B cell (primary cell): Measurements from ENCODE around the gene ACTC1. TPM values are rescaled to one million over a fixed set of nuclear protein-coding genes. Genes with fewer than 3 reads are reported as not detected.

Source experiments
- ATAC-seq: fragments of 200-7000 bp; cut with Tn5 transposase; one replicate; pipeline ENCODE4 v1.10.0; 2021; ENCODE audit warnings: low read depth, mild to moderate bottlenecking, moderate number of reproducible peaks, moderate library complexity
- CTCF ChIA-PET: fragments of 350-600 bp; sonication (Branson Sonifier 250); formaldehyde crosslinking; loops from one replicate; lab custom pipeline; 2021; ENCODE audit warnings: antibody characterized with exemption, inconsistent platforms; lab: Charles Lee
- POLR2A ChIA-PET: fragments of 350-600 bp; sonication (Branson Sonifier 250); formaldehyde crosslinking; loops from one replicate; lab custom pipeline; 2021; ENCODE audit warnings: antibody characterized with exemption; lab: Charles Lee
- DNase-seq: peaks from one replicate; pipeline ENCODE4 v3.0.0; 2013
- H2AFZ ChIP-seq: 2 replicates; pipeline ENCODE4 v1.6.1; 2012; ENCODE audit warnings: mild to moderate bottlenecking, low read depth, low read length; ENCODE audit not compliant: insufficient read depth, poor library complexity, severe bottlenecking
- H3K27ac ChIP-seq, 2 donors: 1 replicate in 1 of 2; 2 replicates in 1 of 2; pipeline ENCODE4 v1.5.1; 2012 to 2013; ENCODE audit warnings: low read length in 2 of 2, mild to moderate bottlenecking in 2 of 2, moderate library complexity in 1 of 2
- H3K27me3 ChIP-seq, 4 experiments: fragments of 200-600 bp in 1 of 4; sonication (generic) in 1 of 4; replicated peaks in 1 of 4; 1 replicate in 2 of 4; 2 replicates in 2 of 4; pipeline versions ENCODE4 v1.6.1 to v1.7.0; 2013 to 2016; ENCODE audit warnings: low read length in 3 of 4, mild to moderate bottlenecking in 2 of 4, mixed read lengths in 1 of 4, moderate library complexity in 1 of 4; ENCODE audit not compliant: insufficient read depth in 4 of 4, control insufficient read depth in 3 of 4; ENCODE audit errors: control extremely low read depth in 1 of 4
- H3K36me3 ChIP-seq, 2 experiments: replicated peaks in 1 of 2; 1 replicate in 1 of 2; 2 replicates in 1 of 2; pipeline versions ENCODE4 v1.6.1 to v1.7.1; 2013; ENCODE audit warnings: low read length in 1 of 2; ENCODE audit not compliant: insufficient read depth in 2 of 2, control insufficient read depth in 1 of 2; ENCODE audit errors: control extremely low read depth in 1 of 2, extremely low read depth in 1 of 2
- H3K4me1 ChIP-seq, 2 donors: fragments of 200-600 bp in 1 of 2; sonication (generic) in 1 of 2; 1 replicate in 1 of 2; 2 replicates in 1 of 2; pipeline versions ENCODE4 v1.5.1 to v1.6.1; 2013 to 2017; ENCODE audit warnings: low read length in 2 of 2; ENCODE audit not compliant: control insufficient read depth in 2 of 2, insufficient read depth in 2 of 2
- H3K4me2 ChIP-seq: replicated peaks from 2 replicates; pipeline ENCODE3; 2012; ENCODE audit warnings: mild to moderate bottlenecking, low read depth, low read length; ENCODE audit not compliant: poor library complexity, severe bottlenecking
- H3K4me3 ChIP-seq, 5 experiments: fragments of 200-600 bp in 1 of 5; sonication (generic) in 1 of 5; 1 replicate in 3 of 5; 2 replicates in 2 of 5; pipeline versions ENCODE4 v1.5.1 to v1.7.0; 2011 to 2016; ENCODE audit warnings: low read length in 4 of 5, mild to moderate bottlenecking in 4 of 5, low read depth in 2 of 5, control low read depth in 1 of 5, moderate library complexity in 1 of 5; ENCODE audit not compliant: insufficient read depth in 1 of 5; ENCODE audit errors: control extremely low read depth in 1 of 5, extremely low read depth in 1 of 5
- H3K79me2 ChIP-seq: fragments of 200-600 bp; sonication (generic); one replicate; pipeline ENCODE4 v1.6.0; 2016; ENCODE audit warnings: low read length; ENCODE audit not compliant: control insufficient read depth, insufficient read depth
- H3K9ac ChIP-seq: fragments of 200-600 bp; sonication (generic); 2 replicates; pipeline ENCODE4 v1.6.1; 2017; ENCODE audit warnings: mild to moderate bottlenecking, low read length, moderate library complexity
- H3K9me3 ChIP-seq, 3 donors: one replicate each; pipeline versions ENCODE4 v1.6.1 to v1.7.1; 2013; ENCODE audit warnings: low read length in 2 of 3; ENCODE audit not compliant: control insufficient read depth in 2 of 3, insufficient read depth in 1 of 3; ENCODE audit errors: control extremely low read depth in 1 of 3
- H4K20me1 ChIP-seq: 2 replicates; pipeline ENCODE4 v1.6.0; 2012; ENCODE audit warnings: mild to moderate bottlenecking, low read length; ENCODE audit not compliant: insufficient read depth, control insufficient read depth, poor library complexity, severe bottlenecking
- H3K27ac Mint-ChIP-seq: one replicate; pipeline ENCODE4 v1.8.0; 2021; ENCODE audit warnings: mixed read lengths
- H3K27me3 Mint-ChIP-seq: one replicate; pipeline ENCODE4 v1.8.0; 2021; ENCODE audit warnings: mixed read lengths
- H3K4me1 Mint-ChIP-seq: one replicate; pipeline ENCODE4 v1.8.0; 2021; ENCODE audit warnings: mixed read lengths
- H3K4me3 Mint-ChIP-seq: one replicate; pipeline ENCODE4 v1.8.0; 2021; ENCODE audit warnings: mixed read lengths
- H3K9me3 Mint-ChIP-seq: one replicate; pipeline ENCODE4 v1.8.0; 2022; ENCODE audit warnings: mixed read lengths; ENCODE audit not compliant: insufficient read depth
- EZH2 ChIP-seq: IDR thresholded peaks from 2 replicates; pipeline ENCODE4 v1.6.1; 2012; ENCODE audit warnings: borderline replicate concordance, low read depth, mild to moderate bottlenecking, moderate library complexity, low read length; ENCODE audit not compliant: insufficient read depth, poor library complexity, severe bottlenecking
- WGBS: methylation state at CpG from one replicate; pipeline ENCODE4 v1.1.5; 2013; ENCODE audit warnings: missing lambda C conversion rate; ENCODE audit not compliant: insufficient coverage; 5-methylcytosine and 5-hydroxymethylcytosine counted together
- intact Hi-C: fragments of 100-400 bp; cut with micrococcal nuclease; formaldehyde crosslinking; loops from one replicate; pipeline ENCODE4 v1.10.0; 2022
- polyA minus RNA-seq: library from RNA; depleted of rRNA, polyadenylated mRNA; stranded (reverse); fragments of >200 nt; gene quantifications from 2 replicates; pipeline ENCODE4 v1.2.3, GENCODE V29; 2012
- polyA plus RNA-seq: library from polyadenylated mRNA; depleted of rRNA; stranded (reverse); fragments of >200 nt; gene quantifications from 2 replicates; pipeline ENCODE4 v1.2.3, GENCODE V29; 2012
- total RNA-seq, 2 donors: library from RNA; stranded (reverse); fragments of 120-200 nt in 1 of 2; gene quantifications; 1 replicate in 1 of 2; 2 replicates in 1 of 2; pipeline versions ENCODE4 v1.2.3 to v1.2.4, GENCODE V29; 2013 to 2022
- TF ChIP-seq, protein P1 (sequence below): fragments of 200-600 bp; IDR thresholded peaks from one replicate; pipeline ENCODE4 v1.8.0; 2022; ENCODE audit warnings: antibody characterized with exemption, mild to moderate bottlenecking

ACTC1 gene
- total RNA-seq (not detected in 2 replicates), polyA plus RNA-seq (not detected in 2 replicates), polyA minus RNA-seq (not detected in 2 replicates)
- total RNA-seq (2013), result 101 TPM

DNA sequence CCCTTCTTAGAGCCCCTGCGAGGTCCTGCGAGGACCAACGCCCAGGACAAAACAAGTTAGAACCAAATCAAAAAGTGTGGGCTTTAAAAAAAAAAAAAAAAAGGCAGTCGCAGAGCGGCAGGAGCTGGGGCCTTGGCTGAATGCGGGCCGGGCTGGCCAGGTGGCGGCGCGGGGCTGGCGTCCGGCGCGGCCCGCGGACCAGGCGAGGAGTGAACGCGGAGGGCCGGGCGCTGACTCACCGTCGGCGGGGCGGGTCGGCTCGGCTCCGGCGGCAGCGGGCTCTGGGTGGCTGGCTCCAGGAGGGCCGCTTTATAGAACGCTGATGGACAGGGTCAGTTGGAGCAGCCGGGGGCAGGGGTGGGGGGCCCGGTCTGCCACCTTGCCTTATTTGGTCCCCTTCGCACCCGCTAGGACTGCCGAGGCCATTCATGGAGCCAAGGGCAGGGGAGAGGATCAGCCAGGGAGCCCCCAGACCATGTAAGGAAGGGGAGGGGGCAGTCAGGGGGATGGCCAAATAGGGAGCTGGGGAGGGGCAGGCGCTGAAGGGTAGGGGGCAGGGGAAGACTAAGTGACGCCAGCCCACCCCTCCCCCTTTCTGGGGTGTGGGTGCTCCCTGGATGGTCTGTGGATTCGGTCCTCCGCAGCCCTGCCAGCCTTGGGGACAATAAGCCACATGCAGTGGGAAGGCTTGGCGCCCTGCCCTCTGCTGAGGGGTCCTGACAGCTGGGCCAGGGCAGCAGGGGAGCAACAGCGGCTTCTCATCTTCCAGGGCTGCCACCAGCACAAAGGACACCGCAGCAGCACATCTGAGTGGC lies at the start of gene ACTC1:
Gene ACTC1 (minus strand): TSS at position 283 of the 815 bp plus-strand sequence. CDS start 741 bp downstream, outside the sequence.
- H3K27me3 Mint-ChIP-seq, result peaks cover 62% of the 10 kb centered on the region

DNA sequence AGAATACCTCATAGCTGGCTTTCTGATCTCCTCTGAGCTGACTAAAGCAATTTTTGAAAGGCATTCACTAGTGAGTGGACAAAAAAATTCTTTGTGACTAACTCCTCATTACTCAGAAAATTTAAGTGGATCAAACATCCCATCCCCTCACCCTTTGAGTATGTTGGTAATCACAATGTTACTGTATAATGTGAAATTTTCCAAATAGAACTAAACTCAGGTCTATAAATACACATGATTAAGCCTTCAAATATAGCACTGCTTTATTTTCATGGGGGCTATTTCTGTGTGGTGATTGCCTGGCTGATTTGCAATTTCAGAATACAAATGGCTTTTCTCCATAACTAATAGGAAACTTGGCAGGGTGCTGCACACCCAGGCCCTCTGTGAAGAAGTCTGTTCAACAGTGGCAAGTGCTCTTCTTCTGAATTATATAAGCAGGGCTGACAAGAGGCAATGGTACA lies 45.9 kb upstream of the ACTC1 start:
- no peak overlapping the region for H3K27ac ChIP-seq
- no peaks in the 10 kb centered on the region for H3K4me1 ChIP-seq
- ChIA-PET POLR2A (no interaction called here), CTCF (no interaction called here)
- no peak overlapping the region for H3K4me3 ChIP-seq
- no peak overlapping the region for H2AFZ ChIP-seq
- no peaks in the 10 kb centered on the region for H3K27me3 ChIP-seq
- H3K79me2 ChIP-seq, result no peaks in the 10 kb centered on the region
- H3K4me1 Mint-ChIP-seq, result no peaks in the 10 kb centered on the region
- DNase-seq, result no peak
- H4K20me1 ChIP-seq, result no peaks in the 10 kb centered on the region
- no peaks in the 10 kb centered on the region for H3K9me3 Mint-ChIP-seq
- no peak overlapping the region for H3K4me2 ChIP-seq
- TF ChIP-seq EZH2, result no peak
- TF ChIP-seq, protein P1, sequence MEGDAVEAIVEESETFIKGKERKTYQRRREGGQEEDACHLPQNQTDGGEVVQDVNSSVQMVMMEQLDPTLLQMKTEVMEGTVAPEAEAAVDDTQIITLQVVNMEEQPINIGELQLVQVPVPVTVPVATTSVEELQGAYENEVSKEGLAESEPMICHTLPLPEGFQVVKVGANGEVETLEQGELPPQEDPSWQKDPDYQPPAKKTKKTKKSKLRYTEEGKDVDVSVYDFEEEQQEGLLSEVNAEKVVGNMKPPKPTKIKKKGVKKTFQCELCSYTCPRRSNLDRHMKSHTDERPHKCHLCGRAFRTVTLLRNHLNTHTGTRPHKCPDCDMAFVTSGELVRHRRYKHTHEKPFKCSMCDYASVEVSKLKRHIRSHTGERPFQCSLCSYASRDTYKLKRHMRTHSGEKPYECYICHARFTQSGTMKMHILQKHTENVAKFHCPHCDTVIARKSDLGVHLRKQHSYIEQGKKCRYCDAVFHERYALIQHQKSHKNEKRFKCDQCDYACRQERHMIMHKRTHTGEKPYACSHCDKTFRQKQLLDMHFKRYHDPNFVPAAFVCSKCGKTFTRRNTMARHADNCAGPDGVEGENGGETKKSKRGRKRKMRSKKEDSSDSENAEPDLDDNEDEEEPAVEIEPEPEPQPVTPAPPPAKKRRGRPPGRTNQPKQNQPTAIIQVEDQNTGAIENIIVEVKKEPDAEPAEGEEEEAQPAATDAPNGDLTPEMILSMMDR, result no peak
- H3K27ac Mint-ChIP-seq, result no peak overlapping the region
- H3K9me3 ChIP-seq, result no peaks in the 10 kb centered on the region
- H3K27me3 Mint-ChIP-seq, result no peaks in the 10 kb centered on the region
- intact Hi-C loops, result no loop called here
- ATAC-seq, result no peak
- no peaks in the 10 kb centered on the region for H3K36me3 ChIP-seq
- no peak overlapping the region for H3K4me3 Mint-ChIP-seq
- no peak overlapping the region for H3K9ac ChIP-seq

More for the DNA sequence above, at the start of gene ACTC1:
- DNase-seq (no peak), ATAC-seq (no peak)
- Histone ChIP-seq H2AFZ (no peak within 1 kb of the TSS), H3K79me2 (no peaks in the 10 kb centered on the region), H3K27me3 (peaks cover 0 to 30% (median 9%) of the 10 kb centered on the region in 4 experiments), H3K9me3 (peaks cover 0 to 1% (median 0%) of the 10 kb centered on the region in 3 donors), H3K27ac (no peak within 1 kb of the TSS), H3K4me2 (no peak within 1 kb of the TSS), H4K20me1 (no peaks in the 10 kb centered on the region), H3K4me3 (no peak within 1 kb of the TSS), H3K9ac (no peak within 1 kb of the TSS), H3K4me1 (no peaks in the 10 kb centered on the region), H3K36me3 (no peaks in the 10 kb centered on the region)
- intact Hi-C loops, result loop anchor here (10.0 kb wide), 1 partner anchor 59 kb away; no protein-coding TSS in a partner anchor
- no peaks in the 10 kb centered on the region for H3K4me1 Mint-ChIP-seq
- H3K27ac Mint-ChIP-seq, result no peak within 1 kb of the TSS
- CTCF ChIA-PET, result no interaction called here
- TF ChIP-seq, protein P1, result no peak
- TF ChIP-seq EZH2, result no peak
- 14% methylated on average over 41 of the region's 44 CpGs for WGBS
- H3K4me3 Mint-ChIP-seq, result no peak within 1 kb of the TSS
- POLR2A ChIA-PET, result no interaction called here
- no peaks in the 10 kb centered on the region for H3K9me3 Mint-ChIP-seq
